T-helper 2 cell (primary cell): ENCODE data around the gene ATAD2B.
"Not testable (repeated sequence)": the region's sequence is repeated elsewhere in the genome, so short reads cannot be mapped to it uniquely, and the experiment has no call there.

Experiments used
- DNase-seq, 5 experiments: peaks; one replicate each; pipeline versions ENCODE4 v3.0.0 to v3.0.0-alpha.2; 2012 to 2022

The ATAD2B gene

DNA sequence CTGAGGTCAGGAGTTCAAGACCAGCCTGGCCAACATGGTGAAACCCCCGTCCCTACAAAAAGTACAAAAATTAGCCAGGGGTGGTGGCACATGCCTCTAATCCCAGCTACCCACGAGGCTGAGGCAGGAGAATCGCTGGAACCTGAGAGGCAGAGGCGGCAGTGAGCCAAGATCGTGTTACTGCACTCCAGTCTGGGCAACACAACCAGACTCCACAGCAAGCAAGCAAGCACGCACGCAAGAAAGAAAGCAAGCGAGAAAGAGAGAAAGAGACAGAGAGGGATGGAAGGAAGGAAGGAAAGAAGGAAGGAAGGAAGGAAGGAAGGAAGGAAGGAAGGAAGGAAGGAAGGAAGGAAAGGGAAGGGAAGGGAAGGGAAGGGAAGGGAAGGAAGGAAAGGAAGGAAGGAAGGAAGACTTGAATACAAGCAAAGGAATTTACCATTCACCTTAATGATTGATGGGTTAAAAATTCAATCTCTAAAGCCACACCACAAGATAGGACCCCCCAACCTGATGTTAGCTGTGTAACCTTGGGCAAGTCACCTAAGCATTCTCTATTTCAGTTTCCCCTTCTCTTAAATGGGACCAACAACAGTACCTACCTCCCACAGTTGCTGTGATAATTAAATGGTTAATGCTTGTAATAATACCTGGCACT is 181.7 kb downstream of the ATAD2B start:
- DNase-seq, result no peak

DNA sequence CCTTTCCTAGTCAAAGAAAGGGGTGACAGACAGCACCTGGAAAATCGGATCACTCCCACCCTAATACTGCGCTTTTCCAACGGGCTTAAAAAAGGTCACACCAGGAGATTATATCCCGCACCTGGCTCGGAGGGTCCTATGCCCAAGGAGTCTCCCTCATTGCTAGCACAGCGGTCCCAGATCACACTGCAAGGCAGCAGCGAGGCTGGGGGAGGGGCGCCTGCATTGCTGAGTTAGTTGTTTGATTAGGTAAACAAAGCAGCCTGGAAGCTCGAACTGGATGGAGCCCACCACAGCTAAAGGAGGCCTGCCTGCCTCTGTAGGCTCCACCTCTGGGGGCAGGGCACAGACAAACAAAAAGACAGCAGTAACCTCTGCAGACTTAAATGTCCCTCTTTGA is 190.1 kb downstream of the ATAD2B start:
- DNase-seq, result not testable (repeated sequence)

DNA sequence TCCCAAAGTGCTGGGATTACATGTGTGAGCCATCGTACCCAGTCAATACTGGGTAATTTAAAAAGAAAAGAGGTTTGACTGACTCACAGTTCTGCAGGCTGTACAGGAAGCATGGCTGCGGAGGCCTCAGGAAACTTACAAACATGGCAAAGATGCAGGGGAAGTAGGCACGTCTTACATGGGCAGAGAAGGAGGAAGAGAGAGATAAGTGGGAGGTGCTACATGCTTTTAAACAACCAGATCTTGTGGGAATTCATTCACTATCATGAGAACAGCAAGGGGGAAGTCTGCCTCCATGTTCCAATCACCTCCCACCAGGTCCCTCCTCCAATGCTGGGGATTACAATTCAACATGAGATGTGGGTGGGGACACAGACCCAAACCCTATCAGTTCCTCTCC is 192.5 kb downstream of the ATAD2B start:
- DNase-seq, result no peak

- not testable (repeated sequence) for DNase-seq
Measured at GRCh38 chr2:23723029-23723428, 203.9 kb downstream of the ATAD2B start.

DNA sequence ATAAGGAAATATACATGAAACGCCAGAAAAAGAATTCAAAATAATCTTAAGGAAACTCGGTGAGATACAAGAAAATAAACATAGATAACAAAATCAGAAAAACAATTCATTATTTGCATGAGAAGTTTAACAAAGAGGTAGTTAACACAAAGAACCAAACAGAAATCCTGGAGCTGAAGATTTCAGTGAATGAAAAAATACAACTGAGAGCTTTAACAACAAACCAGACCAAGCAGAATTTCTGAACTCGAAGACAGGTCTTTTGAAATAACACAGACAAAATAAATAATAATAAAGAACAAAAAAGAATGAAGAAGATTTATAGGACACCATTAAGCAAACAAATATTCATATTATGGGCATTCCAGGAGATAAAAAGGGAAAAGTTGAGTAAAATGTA is 204.7 kb downstream of the ATAD2B start:
- DNase-seq, result no peak

DNA sequence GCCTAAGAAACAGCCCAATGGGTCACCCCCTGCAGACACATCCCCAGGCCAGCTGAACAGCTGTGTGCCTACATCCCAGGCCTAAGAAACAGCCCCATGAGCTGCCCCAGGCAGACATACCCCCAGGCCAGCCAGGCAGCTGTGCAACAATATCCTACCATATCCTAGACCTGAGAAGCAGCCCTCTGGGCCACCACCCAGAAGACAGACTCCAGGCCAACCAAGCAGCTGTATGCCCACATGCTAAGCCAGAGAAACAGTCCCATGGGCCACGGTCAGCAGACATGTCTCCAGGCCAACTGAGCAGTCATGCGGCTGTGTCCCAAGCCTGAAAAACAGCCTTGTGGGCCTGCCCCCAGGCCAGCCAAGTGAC is 205.5 kb downstream of the ATAD2B start:
- no peak for DNase-seq

DNA sequence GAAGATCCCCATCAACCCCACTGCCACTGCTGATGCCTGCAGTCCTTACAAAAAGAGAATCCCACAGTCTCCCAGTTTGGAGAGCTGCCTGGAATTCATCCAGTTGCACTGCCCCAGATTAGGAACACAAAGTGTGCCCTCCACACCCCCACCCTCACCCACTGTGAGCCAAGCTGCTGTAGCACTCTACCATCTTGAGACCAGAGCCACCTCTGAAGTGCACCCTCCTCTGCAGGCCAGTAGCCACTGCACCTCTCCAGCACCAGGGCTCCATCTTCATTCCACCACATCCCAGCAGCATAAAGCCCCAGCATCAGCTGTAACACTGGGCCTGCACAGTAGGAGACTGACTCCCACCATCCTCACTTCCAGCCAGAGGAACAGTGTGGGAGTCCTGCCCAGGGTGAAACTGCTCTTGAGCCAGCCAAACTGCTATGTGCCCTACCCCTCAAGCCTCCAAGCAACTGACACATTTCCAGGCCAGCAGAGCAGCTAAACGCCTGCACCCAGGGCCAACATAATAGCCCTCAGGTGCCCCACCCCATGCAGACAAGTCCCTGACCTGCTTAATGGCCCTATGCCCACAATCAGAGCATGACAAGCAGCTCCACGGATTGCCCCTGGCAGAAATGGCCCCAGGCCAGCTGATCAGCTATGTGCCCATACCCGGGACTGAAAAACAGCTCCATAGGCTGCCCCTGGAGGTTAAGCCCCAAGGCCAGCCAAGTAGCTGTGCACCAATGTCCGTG is 206.0 kb downstream of the ATAD2B start:
- no peak for DNase-seq

GRCh38 chr2:23719716-23720115 is 207.2 kb downstream of the ATAD2B start:
- DNase-seq, result no peak

GRCh38 chr2:23718931-23719700 is 207.8 kb downstream of the ATAD2B start:
- DNase-seq, result no peak

DNA sequence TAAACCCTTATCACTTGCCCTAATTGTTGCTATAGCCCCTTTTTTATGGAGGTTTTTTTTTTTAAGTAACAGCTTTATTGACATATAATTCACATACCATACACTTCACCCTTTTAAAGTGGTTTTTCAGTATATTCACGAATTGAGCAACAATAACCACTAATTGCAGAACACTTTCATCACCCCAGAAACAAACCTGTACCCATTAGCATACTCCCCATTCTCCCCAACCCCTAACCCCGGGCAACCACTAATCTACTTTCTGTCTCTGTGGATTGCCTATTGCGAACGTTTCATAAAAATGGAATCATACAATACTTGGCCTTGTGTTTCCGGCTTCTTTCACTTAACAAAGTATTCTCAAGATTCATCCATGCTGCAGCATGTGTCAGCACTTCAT is 213.6 kb downstream of the ATAD2B start:
- DNase-seq, result no peak

GRCh38 chr2:23712756-23713151 is 214.2 kb downstream of the ATAD2B start:
- no peak for DNase-seq

DNA sequence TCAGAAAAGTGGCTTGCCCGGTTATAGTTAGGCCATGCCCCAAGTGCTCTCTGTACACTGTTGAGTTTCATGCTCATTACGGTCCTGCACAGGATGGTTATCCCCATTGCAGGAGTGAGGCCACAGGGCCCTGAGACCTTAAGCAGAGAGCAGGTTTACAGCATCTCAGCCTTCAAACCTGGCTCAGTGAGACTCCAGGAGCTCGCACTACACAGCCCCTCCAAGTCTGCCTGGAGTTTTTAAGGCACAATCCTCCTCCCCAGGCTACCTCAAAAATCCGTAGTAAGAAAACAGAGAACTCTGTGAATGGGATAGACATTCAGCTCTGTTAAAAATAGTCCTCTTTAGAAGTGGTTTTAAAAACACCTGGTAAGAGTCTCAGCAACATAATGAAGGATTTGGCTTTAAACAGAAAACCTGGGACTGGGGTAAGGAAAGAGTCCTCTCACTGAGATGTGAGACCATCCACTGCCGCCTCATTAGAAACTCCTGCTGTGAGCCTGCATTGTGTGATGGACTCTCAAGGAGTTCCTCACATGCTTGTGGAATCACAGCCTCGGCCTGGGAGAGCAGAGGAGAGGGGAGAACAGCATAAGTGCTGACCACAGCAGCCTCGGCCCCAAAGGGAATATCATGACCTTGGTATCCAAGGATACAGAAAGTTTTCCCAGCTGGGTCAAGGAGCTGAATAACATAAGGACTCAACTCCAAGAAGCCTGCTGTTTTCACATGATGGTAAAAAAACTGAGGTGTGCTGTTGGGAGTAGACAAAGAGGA is 214.8 kb downstream of the ATAD2B start:
- DNase-seq, result no peak

DNA sequence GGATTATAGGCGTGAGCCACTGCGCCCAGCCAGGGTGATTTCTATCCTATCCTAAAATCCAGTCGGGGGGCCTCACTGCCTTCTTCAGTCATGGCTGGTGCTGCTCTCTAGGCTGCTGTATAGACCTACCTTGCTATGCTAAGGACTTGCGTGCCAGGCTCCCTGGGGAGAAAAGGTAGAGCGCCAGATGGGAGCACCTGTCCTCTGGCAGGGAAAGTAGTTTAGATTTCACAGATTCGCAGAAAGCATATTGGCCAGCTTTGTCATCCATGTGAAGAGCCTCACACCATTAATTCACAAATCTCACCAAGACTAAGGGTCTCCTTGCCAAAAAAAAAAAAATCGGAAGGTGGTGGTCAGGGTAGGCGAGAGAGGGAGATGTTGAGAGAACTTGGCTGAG is 217.6 kb downstream of the ATAD2B start:
- no peak for DNase-seq

- no peak for DNase-seq
Measured at GRCh38 chr2:23708771-23709170, 218.2 kb downstream of the ATAD2B start.

DNA sequence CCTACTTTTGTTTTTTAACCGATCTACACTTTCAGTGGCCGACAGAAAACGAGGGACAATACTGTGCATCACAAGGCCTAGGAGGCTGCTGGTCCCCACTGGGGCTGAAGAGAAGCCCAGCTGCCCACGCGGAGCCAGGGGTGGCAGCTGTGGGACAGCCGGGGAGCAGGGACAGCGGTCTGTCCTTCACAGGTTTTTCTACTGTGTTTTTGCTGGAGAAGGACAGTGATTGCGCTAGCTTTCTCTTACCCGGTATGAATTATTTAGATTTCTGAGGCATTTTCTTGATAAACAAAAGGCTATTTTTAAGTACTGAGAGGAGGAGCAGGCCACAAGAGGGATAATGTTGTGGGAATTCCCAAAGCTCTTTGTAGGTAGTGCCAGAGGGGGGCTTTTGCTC is 219.8 kb downstream of the ATAD2B start:
- DNase-seq, result no peak

GRCh38 chr2:23706613-23707078 is 220.3 kb downstream of the ATAD2B start:
- DNase-seq, result no peak

GRCh38 chr2:23705771-23706612 is 220.9 kb downstream of the ATAD2B start:
- DNase-seq, result no peak

- DNase-seq, result no peak
Measured at GRCh38 chr2:23703583-23704385, 223.1 kb downstream of the ATAD2B start.

DNA sequence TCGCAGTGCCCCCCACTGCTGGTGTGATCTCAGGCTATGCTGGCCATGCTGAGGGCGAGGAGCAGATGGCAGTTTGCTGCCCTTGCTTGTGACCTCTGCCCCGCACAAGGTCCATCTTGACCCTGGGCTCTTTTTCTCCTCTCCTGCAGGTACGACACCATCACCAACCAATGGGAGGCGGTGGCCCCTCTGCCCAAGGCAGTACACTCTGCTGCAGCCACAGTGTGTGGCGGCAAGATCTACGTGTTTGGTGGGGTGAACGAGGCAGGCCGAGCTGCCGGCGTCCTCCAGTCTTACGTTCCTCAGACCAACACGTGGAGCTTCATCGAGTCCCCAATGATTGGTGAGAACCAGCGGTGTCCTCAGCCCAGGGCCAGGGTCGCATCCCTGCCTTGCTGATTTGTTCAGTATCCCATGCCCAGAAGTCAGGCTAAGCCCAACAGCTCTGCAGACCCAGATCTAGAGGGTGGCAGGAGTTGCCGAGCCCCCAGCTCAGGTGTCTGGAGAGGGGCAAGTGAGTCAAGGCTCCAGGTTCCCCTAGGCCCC is 223.8 kb downstream of the ATAD2B start:
- DNase-seq, result no peak

DNA sequence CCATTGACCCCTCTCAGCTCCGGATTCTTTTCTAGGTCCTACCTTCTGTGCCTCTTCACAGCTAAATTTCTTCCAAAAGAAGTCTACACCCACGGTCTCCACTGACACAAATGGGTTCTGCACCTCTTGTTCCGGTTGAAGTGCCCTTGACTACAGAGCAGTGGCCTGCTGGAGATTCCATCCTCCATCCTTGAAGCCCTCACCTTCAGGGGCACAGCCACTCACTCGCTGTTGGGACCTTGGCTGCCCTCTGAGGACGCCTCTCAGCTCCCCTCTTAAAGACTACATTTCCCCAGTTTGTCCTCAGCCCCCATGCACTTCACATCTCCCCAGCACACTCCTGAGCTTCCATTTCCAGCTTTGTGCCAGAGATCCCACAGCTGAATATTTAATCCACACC is 226.3 kb downstream of the ATAD2B start:
- DNase-seq, result no peak

- no peak for DNase-seq
Measured at GRCh38 chr2:23699580-23699925, 227.4 kb downstream of the ATAD2B start.
